Gastrocnemius medialis (tissue), 4 donors: Measurements from ENCODE around the gene C17orf100. TPM values are rescaled to one million over a fixed set of nuclear protein-coding genes. Genes with fewer than 3 reads are reported as not detected.

Experiments
- ATAC-seq, 2 donors: fragments of 150-250 bp; one replicate each; pipeline ENCODE4 v1.9.1; 2016
- DNase-seq, 2 donors: peaks; one replicate each; pipeline ENCODE4 v3.0.0-alpha.2; 2019
- H3K27ac ChIP-seq, 4 donors: fragments of 200-600 bp; sonication (generic); 1 replicate in 1 of 4; 2 replicates in 3 of 4; pipeline ENCODE4 v1.5.1; 2016 to 2018; ENCODE audit warnings: mild to moderate bottlenecking in 2 of 4, moderate library complexity in 1 of 4
- H3K27me3 ChIP-seq, 3 donors: fragments of 200-600 bp; sonication (generic) in 2 of 3; 1 replicate in 1 of 3; 2 replicates in 2 of 3; pipeline versions ENCODE4 v1.5.1 to v1.6.0; 2016 to 2019; ENCODE audit warnings: mild to moderate bottlenecking in 1 of 3, moderate library complexity in 1 of 3
- H3K36me3 ChIP-seq, 2 donors: fragments of 200-600 bp; sonication (generic) in 1 of 2; one replicate each; pipeline ENCODE4 v1.5.1; 2017 to 2018
- H3K4me1 ChIP-seq, 2 donors: fragments of 200-600 bp; sonication (generic) in 1 of 2; one replicate each; pipeline ENCODE4 v1.5.1; 2016 to 2017; ENCODE audit warnings: mild to moderate bottlenecking in 2 of 2
- H3K4me3 ChIP-seq, 4 donors: fragments of 200-600 bp; sonication (generic) in 3 of 4; 1 replicate in 1 of 4; 2 replicates in 3 of 4; pipeline ENCODE4 v1.5.1; 2016 to 2019; ENCODE audit warnings: mild to moderate bottlenecking in 2 of 4
- H3K9me3 ChIP-seq, 3 donors: fragments of 200-600 bp; sonication (generic) in 2 of 3; 1 replicate in 1 of 3; 2 replicates in 2 of 3; pipeline ENCODE4 v1.5.1; 2016 to 2019
- POLR2A ChIP-seq, 2 donors: fragments of 450-650 bp; IDR thresholded peaks; one replicate each; pipeline ENCODE4 v1.6.1; 2017; ENCODE audit warnings: antibody characterized with exemption in 2 of 2, mild to moderate bottlenecking in 2 of 2, moderate library complexity in 2 of 2
- in situ Hi-C, 4 donors: fragments of 200-750 bp; cut with MboI; loops; one replicate each; pipeline versions ENCODE4 v1.15.0 to v1.8.0; 2017; ENCODE audit warnings: low sequenced_read_pairs in 4 of 4
- intact Hi-C: fragments of 100-400 bp; cut with DNase I; formaldehyde crosslinking; loops from one replicate; pipeline ENCODE4 v1.15.1; 2023; ENCODE audit warnings: low total_unique reads
- total RNA-seq, 4 donors: library from RNA; depleted of rRNA; stranded (reverse); fragments of >200 nt; gene quantifications; one replicate each; pipeline versions ENCODE4 v1.1.0 to v1.2.3, GENCODE V29; 2016
- TF ChIP-seq, protein P1 (sequence below), 5 experiments: fragments of 450-650 bp in 3 of 5; fragments of 200-600 bp in 2 of 5; sonication (generic) in 2 of 5; IDR thresholded peaks in 4 of 5; conservative IDR thresholded peaks in 1 of 5; 1 replicate in 4 of 5; 2 replicates in 1 of 5; pipeline ENCODE4 v1.5.1; 2016 to 2019; ENCODE audit warnings: antibody characterized with exemption in 5 of 5, mild to moderate bottlenecking in 3 of 5, moderate library complexity in 3 of 5

C17orf100 gene
- total RNA-seq, 4 donors from 2014 or later = 0.27 TPM; not detected in 3

DNA sequence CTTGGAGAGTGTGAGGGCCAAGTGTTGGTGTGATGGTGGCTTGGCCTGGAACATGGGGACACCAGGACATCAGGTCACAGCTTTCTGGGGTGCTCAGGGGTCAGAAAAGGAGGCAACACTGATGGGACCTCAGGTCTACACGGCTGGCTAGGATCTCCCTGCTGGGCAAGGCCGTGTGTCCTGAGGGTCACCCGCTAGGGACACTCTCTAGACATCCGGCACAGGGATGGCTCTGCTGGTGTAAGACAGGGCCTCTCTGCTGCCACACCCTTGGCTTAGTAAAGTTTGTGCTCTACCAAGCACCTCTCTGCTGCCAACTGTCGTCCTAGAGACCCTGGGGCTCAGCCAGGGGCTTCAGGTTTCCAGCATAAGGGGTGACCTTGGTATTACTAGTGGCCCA lies 45.3 kb downstream of the C17orf100 start:
- Histone ChIP-seq H3K4me3 (no peak overlapping the region), H3K27ac (no peak overlapping the region), H3K9me3 (no peaks in the 10 kb centered on the region), H3K4me1 (no peaks in the 10 kb centered on the region), H3K27me3 (no peaks in the 10 kb centered on the region), H3K36me3 (no peaks in the 10 kb centered on the region)
- no peak for TF ChIP-seq POLR2A (IDR thresholded peaks at IDR 0.05)
- TF ChIP-seq, protein P1, sequence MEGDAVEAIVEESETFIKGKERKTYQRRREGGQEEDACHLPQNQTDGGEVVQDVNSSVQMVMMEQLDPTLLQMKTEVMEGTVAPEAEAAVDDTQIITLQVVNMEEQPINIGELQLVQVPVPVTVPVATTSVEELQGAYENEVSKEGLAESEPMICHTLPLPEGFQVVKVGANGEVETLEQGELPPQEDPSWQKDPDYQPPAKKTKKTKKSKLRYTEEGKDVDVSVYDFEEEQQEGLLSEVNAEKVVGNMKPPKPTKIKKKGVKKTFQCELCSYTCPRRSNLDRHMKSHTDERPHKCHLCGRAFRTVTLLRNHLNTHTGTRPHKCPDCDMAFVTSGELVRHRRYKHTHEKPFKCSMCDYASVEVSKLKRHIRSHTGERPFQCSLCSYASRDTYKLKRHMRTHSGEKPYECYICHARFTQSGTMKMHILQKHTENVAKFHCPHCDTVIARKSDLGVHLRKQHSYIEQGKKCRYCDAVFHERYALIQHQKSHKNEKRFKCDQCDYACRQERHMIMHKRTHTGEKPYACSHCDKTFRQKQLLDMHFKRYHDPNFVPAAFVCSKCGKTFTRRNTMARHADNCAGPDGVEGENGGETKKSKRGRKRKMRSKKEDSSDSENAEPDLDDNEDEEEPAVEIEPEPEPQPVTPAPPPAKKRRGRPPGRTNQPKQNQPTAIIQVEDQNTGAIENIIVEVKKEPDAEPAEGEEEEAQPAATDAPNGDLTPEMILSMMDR (IDR thresholded peaks at IDR 0.05 in 4 of 5, conservative IDR thresholded peaks at IDR 0.05 in 1 of 5) = no peak
- in situ Hi-C loops = loop anchor here in 2 of 4 donors (25.0 kb wide), 2 partner anchors 90 to 140 kb away; partner anchors contain the start of genes FBXO39 (in 1 of the 2) and TEKT1 (in 1 of the 2)
- intact Hi-C loops = no loop called here
- ATAC-seq = no peak
- no peak for DNase-seq

DNA sequence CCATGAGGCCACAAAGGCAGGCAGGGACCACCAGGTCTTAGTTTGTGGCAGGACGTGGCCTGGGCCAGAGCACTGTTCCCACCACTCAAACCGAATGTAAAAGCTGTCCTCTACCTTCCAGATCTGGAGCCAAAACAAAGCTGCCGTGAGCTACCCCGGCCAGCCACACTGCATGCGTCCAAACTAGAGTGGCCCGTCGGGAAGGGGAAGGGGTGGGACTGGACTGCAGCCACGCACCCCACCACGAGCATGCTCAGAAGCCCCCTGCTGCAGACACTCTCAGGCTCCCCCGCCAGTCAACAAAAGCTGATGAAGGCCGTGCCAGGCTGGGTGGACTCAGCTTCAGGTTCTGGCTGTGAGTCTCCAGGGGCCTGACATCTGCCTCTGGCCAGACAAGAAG lies 46.4 kb downstream of the C17orf100 start:
- Histone ChIP-seq H3K4me3 (no peak overlapping the region), H3K4me1 (no peaks in the 10 kb centered on the region), H3K9me3 (no peaks in the 10 kb centered on the region), H3K27ac (no peak overlapping the region), H3K36me3 (no peaks in the 10 kb centered on the region), H3K27me3 (no peaks in the 10 kb centered on the region)
- TF ChIP-seq, protein P1 (IDR thresholded peaks at IDR 0.05 in 4 of 5, conservative IDR thresholded peaks at IDR 0.05 in 1 of 5) = no peak
- no peak for TF ChIP-seq POLR2A (IDR thresholded peaks at IDR 0.05)
- in situ Hi-C loops = loop anchor here in 2 of 4 donors (25.0 kb wide), 2 partner anchors 89 to 139 kb away; partner anchors contain the start of genes FBXO39 (in 1 of the 2) and TEKT1 (in 1 of the 2)
- DNase-seq = no peak
- ATAC-seq = no peak
- intact Hi-C loops = no loop called here

DNA sequence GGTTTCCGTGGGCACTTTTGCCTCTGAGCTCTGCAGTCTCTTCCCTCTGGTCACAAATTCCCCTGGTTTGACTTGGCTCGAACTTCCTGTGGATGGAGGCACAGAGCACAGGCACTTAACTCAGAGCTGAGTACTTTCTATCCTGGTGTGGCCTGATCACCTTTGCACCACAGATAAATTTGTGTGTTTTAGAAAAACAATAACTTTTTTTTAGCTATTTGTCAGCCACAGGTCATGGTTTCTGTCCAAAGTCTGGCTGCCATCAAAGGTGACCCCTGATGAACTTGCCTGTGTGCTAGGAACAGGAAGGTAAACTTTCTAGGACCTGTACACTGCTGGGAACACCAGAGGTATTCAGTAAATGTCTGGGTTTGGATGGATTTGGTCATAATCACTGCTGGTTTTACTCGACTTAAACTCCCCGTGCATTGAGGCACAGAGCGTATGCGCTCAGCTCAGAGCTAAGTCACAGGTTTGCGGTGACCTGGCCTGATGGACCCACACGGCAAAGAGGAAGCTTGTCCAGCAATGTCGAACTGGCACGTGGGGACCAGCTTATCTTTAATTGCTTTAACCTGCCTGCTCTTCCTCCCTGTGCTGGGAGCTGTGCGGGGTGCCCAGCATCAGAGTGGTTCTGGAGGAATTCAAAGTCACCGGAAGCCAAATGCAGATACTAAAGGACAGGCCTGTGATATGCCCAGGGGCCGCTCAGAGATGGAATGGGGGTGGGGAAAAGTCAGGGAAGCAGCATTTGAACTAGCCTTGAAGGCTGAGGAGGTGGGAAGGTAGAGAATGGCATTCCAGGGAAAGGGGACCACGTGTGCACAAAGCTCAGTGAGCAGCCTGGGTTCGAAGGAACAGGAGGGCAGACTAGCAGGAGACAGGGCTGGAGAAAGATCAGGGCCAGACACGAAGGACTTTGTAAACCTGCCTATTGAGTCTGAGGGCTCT lies 48.7 kb downstream of the C17orf100 start:
- no peak for DNase-seq
- no peaks in the 10 kb centered on the region for H3K4me1 ChIP-seq
- TF ChIP-seq, protein P1 (IDR thresholded peaks at IDR 0.05 in 4 of 5, conservative IDR thresholded peaks at IDR 0.05 in 1 of 5) = no peak
- no peak for TF ChIP-seq POLR2A (IDR thresholded peaks at IDR 0.05)
- ATAC-seq = no peak
- no peaks in the 10 kb centered on the region for H3K27me3 ChIP-seq
- no peaks in the 10 kb centered on the region for H3K36me3 ChIP-seq
- intact Hi-C loops (no loop called here), in situ Hi-C loops (loop anchor here in 2 of 4 donors (25.0 kb wide), 2 partner anchors 87 to 137 kb away; partner anchors contain the start of genes FBXO39 (in 1 of the 2) and TEKT1 (in 1 of the 2))
- no peak overlapping the region for H3K4me3 ChIP-seq
- H3K27ac ChIP-seq = no peak overlapping the region
- H3K9me3 ChIP-seq = no peaks in the 10 kb centered on the region

DNA sequence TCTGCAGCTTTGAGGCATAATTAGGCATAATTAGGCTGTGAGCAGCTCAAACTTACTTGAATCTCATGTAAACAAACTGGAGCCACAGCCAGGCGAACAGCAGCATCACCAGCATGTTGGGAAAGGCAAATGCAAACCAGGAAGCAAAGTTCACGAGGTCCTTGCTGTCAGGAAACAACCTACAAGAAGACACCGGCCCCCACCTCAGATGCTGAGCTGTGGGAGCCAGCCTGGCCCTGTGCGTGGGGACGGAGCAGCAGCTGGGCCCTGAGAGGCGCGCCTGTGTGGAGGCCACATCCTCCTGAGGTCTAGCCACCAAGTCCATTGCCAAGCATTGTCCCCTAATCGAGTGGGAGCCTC lies 49.4 kb downstream of the C17orf100 start:
- Histone ChIP-seq H3K36me3 (no peaks in the 10 kb centered on the region), H3K9me3 (no peaks in the 10 kb centered on the region), H3K4me3 (no peak overlapping the region), H3K27ac (no peak overlapping the region), H3K27me3 (no peaks in the 10 kb centered on the region), H3K4me1 (no peaks in the 10 kb centered on the region)
- in situ Hi-C loops (no loop called here), intact Hi-C loops (no loop called here)
- no peak for TF ChIP-seq POLR2A (IDR thresholded peaks at IDR 0.05)
- TF ChIP-seq, protein P1 (IDR thresholded peaks at IDR 0.05 in 4 of 5, conservative IDR thresholded peaks at IDR 0.05 in 1 of 5) = no peak
- ATAC-seq = no peak
- DNase-seq = no peak
